Nucleus accumbens (tissue), 56 donors: Measurements from ENCODE around the gene PHYKPL.
A peak's percentile ranks its signal among the peaks of the same experiment; 100 is the strongest.

Experiments used
- DNase-seq, 56 donors: peaks; one replicate each; lab custom pipeline; 2025; lab: John Stamatoyannopoulos, UW

PHYKPL gene

GRCh38 chr5:178232124-178232919 lies at the start of gene PHYKPL:
TSS of gene PHYKPL (minus strand) at chr5:178232802. CDS start at chr5:178232550, 252 bp downstream.
- DNase-seq: peak in 48 of 56 donors; percentile 28 to 87 (median 68)

GRCh38 chr5:178282391-178282790 lies 49.8 kb upstream of the PHYKPL start:
- DNase-seq: no peak

- DNase-seq: no peak
These were observed 48.7 kb upstream of the PHYKPL start for GRCh38 chr5:178281331-178281730.

GRCh38 chr5:178280631-178281030 lies 48.0 kb upstream of the PHYKPL start:
- DNase-seq: no peak

GRCh38 chr5:178279723-178280438 lies 47.3 kb upstream of the PHYKPL start:
- DNase-seq: peak; percentile 20 to 96 (median 82)

- no peak for DNase-seq
These were observed 46.6 kb upstream of the PHYKPL start for GRCh38 chr5:178279026-178279722.

GRCh38 chr5:178278358-178279023 lies 45.9 kb upstream of the PHYKPL start:
- DNase-seq: no peak

- no peak for DNase-seq
These were observed 45.3 kb upstream of the PHYKPL start for GRCh38 chr5:178277866-178278265.

GRCh38 chr5:178277346-178277745 lies 44.7 kb upstream of the PHYKPL start:
- DNase-seq: no peak

GRCh38 chr5:178274781-178275537 lies 42.4 kb upstream of the PHYKPL start:
- no peak for DNase-seq

GRCh38 chr5:178273665-178274541 lies 41.3 kb upstream of the PHYKPL start:
- DNase-seq: no peak

GRCh38 chr5:178273041-178273440 lies 40.4 kb upstream of the PHYKPL start:
- no peak for DNase-seq

GRCh38 chr5:178272591-178272990 lies 40.0 kb upstream of the PHYKPL start:
- DNase-seq: no peak

GRCh38 chr5:178271726-178272479 lies 39.3 kb upstream of the PHYKPL start:
- no peak for DNase-seq

- no peak for DNase-seq
These were observed 38.6 kb upstream of the PHYKPL start for GRCh38 chr5:178271231-178271630.

- DNase-seq: no peak
These were observed 36.9 kb upstream of the PHYKPL start for GRCh38 chr5:178269499-178269898.

- DNase-seq: no peak
These were observed 35.3 kb upstream of the PHYKPL start for GRCh38 chr5:178267876-178268275.

- no peak for DNase-seq
These were observed 34.6 kb upstream of the PHYKPL start for GRCh38 chr5:178267245-178267644.
